ENCODE data around the gene TGFBR2.
"Not testable (repeated sequence)": the region's sequence is repeated elsewhere in the genome, so short reads cannot be mapped to it uniquely, and the experiment has no call there.

The TGFBR2 gene

GRCh38 chr3:30620402-30621360 lies 14.3 kb downstream of the TGFBR2 start:
- DNase-seq = no peak

GRCh38 chr3:30621576-30621975 lies 15.2 kb downstream of the TGFBR2 start:
- no peak for DNase-seq

- DNase-seq = no peak
Measured at GRCh38 chr3:30622047-30622545, 15.7 kb downstream of the TGFBR2 start.

GRCh38 chr3:30622790-30623189 lies 16.4 kb downstream of the TGFBR2 start:
- no peak for DNase-seq

GRCh38 chr3:30623351-30623750 lies 16.9 kb downstream of the TGFBR2 start:
- DNase-seq = no peak

- not testable (repeated sequence) for DNase-seq
Measured at GRCh38 chr3:30624480-30624879, 18.1 kb downstream of the TGFBR2 start.

GRCh38 chr3:30625541-30626438 lies 19.4 kb downstream of the TGFBR2 start:
- no peak for DNase-seq

GRCh38 chr3:30626443-30627180 lies 20.2 kb downstream of the TGFBR2 start:
- DNase-seq = no peak

- DNase-seq = no peak
Measured at GRCh38 chr3:30628205-30628900, 22.0 kb downstream of the TGFBR2 start.

GRCh38 chr3:30628901-30629590 lies 22.6 kb downstream of the TGFBR2 start:
- DNase-seq = no peak

- no peak for DNase-seq
Measured at GRCh38 chr3:30629746-30630145, 23.3 kb downstream of the TGFBR2 start.

- DNase-seq = no peak
Measured at GRCh38 chr3:30630238-30631030, 24.0 kb downstream of the TGFBR2 start.

GRCh38 chr3:30631243-30631904 lies 25.0 kb downstream of the TGFBR2 start:
- DNase-seq = peak; percentile 62

- no peak for DNase-seq
Measured at GRCh38 chr3:30632065-30632464, 25.7 kb downstream of the TGFBR2 start.

GRCh38 chr3:30632521-30632920 lies 26.1 kb downstream of the TGFBR2 start:
- DNase-seq = no peak

GRCh38 chr3:30633718-30634117 lies 27.3 kb downstream of the TGFBR2 start:
- DNase-seq = no peak

GRCh38 chr3:30634761-30635735 lies 28.6 kb downstream of the TGFBR2 start:
- DNase-seq = no peak

All from activated T-cell treated with anti-CD3 and anti-CD28 coated beads, Interleukin-2, amount 50 U/mL, for 1 hour (primary cell).